ENCODE data around the gene MRGPRD.
"Not testable (repeated sequence)": the region's sequence is repeated elsewhere in the genome, so short reads cannot be mapped to it uniquely, and the experiment has no call there.

MRGPRD gene

GRCh38 chr11:68993546-68993945 is 12.8 kb upstream of the MRGPRD start:
- DNase-seq (ENCODE audit: low spot score), result no peak

GRCh38 chr11:68992743-68993255 is 12.0 kb upstream of the MRGPRD start:
- peak; percentile 18 for DNase-seq (ENCODE audit: low spot score)

- peak; percentile 10 for DNase-seq (ENCODE audit: low spot score)
Measured at GRCh38 chr11:68990995-68991780, 10.4 kb upstream of the MRGPRD start.

GRCh38 chr11:68989936-68990606 is 9.3 kb upstream of the MRGPRD start:
- DNase-seq (ENCODE audit: low spot score), result no peak

GRCh38 chr11:68988491-68988890 is 7.7 kb upstream of the MRGPRD start:
- DNase-seq (ENCODE audit: low spot score), result no peak

- DNase-seq (ENCODE audit: low spot score), result no peak
Measured at GRCh38 chr11:68987211-68987610, 6.4 kb upstream of the MRGPRD start.

GRCh38 chr11:68983801-68984200 is 3.0 kb upstream of the MRGPRD start:
- DNase-seq (ENCODE audit: low spot score), result no peak

GRCh38 chr11:68982134-68982533 is 1.3 kb upstream of the MRGPRD start:
- no peak for DNase-seq (ENCODE audit: low spot score)

- DNase-seq (ENCODE audit: low spot score), result peak; percentile 27
Measured at GRCh38 chr11:68979931-68980775, 633 bp downstream of the MRGPRD start.

GRCh38 chr11:68978931-68979594 is 1.7 kb downstream of the MRGPRD start:
- DNase-seq (ENCODE audit: low spot score), result peak; percentile 17

- no peak for DNase-seq (ENCODE audit: low spot score)
Measured at GRCh38 chr11:68978626-68978930, 2.2 kb downstream of the MRGPRD start.

- no peak for DNase-seq (ENCODE audit: low spot score)
Measured at GRCh38 chr11:68977781-68978625, 2.8 kb downstream of the MRGPRD start.

GRCh38 chr11:68976563-68976962 is 4.2 kb downstream of the MRGPRD start:
- no peak for DNase-seq (ENCODE audit: low spot score)

- no peak for DNase-seq (ENCODE audit: low spot score)
Measured at GRCh38 chr11:68976095-68976494, 4.7 kb downstream of the MRGPRD start.

GRCh38 chr11:68974421-68975194 is 6.2 kb downstream of the MRGPRD start:
- DNase-seq (ENCODE audit: low spot score), result no peak

GRCh38 chr11:68973706-68974105 is 7.1 kb downstream of the MRGPRD start:
- DNase-seq (ENCODE audit: low spot score), result not testable (repeated sequence)

GRCh38 chr11:68973219-68973618 is 7.6 kb downstream of the MRGPRD start:
- DNase-seq (ENCODE audit: low spot score), result no peak

GRCh38 chr11:68970921-68971636 is 9.7 kb downstream of the MRGPRD start:
- no peak for DNase-seq (ENCODE audit: low spot score)

- DNase-seq (ENCODE audit: low spot score), result no peak
Measured at GRCh38 chr11:68969386-68969785, 11.4 kb downstream of the MRGPRD start.

Measured in D341Med (cell line).